HepG2 (cell line): ENCODE data around the gene BBLN. TPM values are rescaled to one million over a fixed set of nuclear protein-coding genes. Genes with fewer than 3 reads are reported as not detected.

Experiments used
- ATAC-seq: fragments of 200-7000 bp; cut with Tn5 transposase; 3 replicates; pipeline ENCODE4 v1.9.1; 2020; ENCODE audit warnings: mild to moderate bottlenecking, moderate library complexity
- BruUV-seq: library from RNA; stranded (reverse); fragments of 400-500 nt; replicated peaks from 2 replicates; lab custom pipeline; 2021; lab: Mats Ljungman, UMichigan
- CTCF ChIA-PET: fragments of 300-600 bp; formaldehyde crosslinking; extraction: SDS; loops from one replicate; lab custom pipeline; 2021; ENCODE audit warnings: low total read pairs, inconsistent platforms, low intra/inter-chr PET ratio; lab: Yijun Ruan, JAX
- POLR2A ChIA-PET: fragments of 350-600 bp; sonication (Branson Sonifier 250); formaldehyde crosslinking; loops from one replicate; lab custom pipeline; 2020; ENCODE audit warnings: antibody characterized with exemption, inconsistent platforms; lab: Yijun Ruan, JAX
- DNase-seq: peaks from one replicate; pipeline ENCODE4 v3.0.0-alpha.2; 2015; ENCODE audit warnings: low spot score
- FAIRE-seq: peaks from 3 replicates; lab custom pipeline; 2011; peaks lifted over from hg19 to GRCh38; lab: Jason Lieb, UNC
- H2AFZ ChIP-seq: one replicate; pipeline ENCODE4 v1.6.1; 2011; ENCODE audit warnings: low read length, inconsistent platforms
- H3K27ac ChIP-seq: fragments of 300-600 bp; 3 replicates; pipeline ENCODE4 v1.8.0; 2011; ENCODE audit warnings: mixed run types, mild to moderate bottlenecking, mixed read lengths, low read length, inconsistent platforms; ENCODE audit not compliant: insufficient read depth; ENCODE audit errors: extremely low read length
- H3K27me3 ChIP-seq, 2 experiments: fragments of 200-600 bp in 1 of 2; 2 replicates in 1 of 2; 3 replicates in 1 of 2; pipeline versions ENCODE4 v1.6.0 to v1.8.0; 2011; ENCODE audit warnings: low read length in 2 of 2, mild to moderate bottlenecking in 2 of 2, moderate library complexity in 2 of 2, inconsistent platforms in 1 of 2; ENCODE audit not compliant: insufficient read depth in 2 of 2, control insufficient read depth in 1 of 2
- H3K36me3 ChIP-seq, 2 experiments: fragments of 200-600 bp in 1 of 2; replicated peaks in 1 of 2; 2 replicates in 1 of 2; 3 replicates in 1 of 2; pipeline versions ENCODE4 v1.5.1 to v1.8.0; 2011; ENCODE audit warnings: low read length in 2 of 2, inconsistent platforms in 1 of 2; ENCODE audit not compliant: insufficient read depth in 2 of 2, control insufficient read depth in 1 of 2
- H3K4me1 ChIP-seq: 2 replicates; pipeline ENCODE4 v1.5.1; 2012; ENCODE audit warnings: low read length, inconsistent platforms; ENCODE audit not compliant: insufficient read depth
- H3K4me2 ChIP-seq: 2 replicates; pipeline ENCODE4 v1.6.0; 2011; ENCODE audit warnings: low read depth, low read length, inconsistent platforms
- H3K4me3 ChIP-seq, 3 experiments: fragments of 200-600 bp in 1 of 3; sonication (generic), shearing (Covaris generic) in 1 of 3; replicated peaks in 1 of 3; 2 replicates each; pipeline ENCODE4 v1.5.1; 2011 to 2016; ENCODE audit warnings: low read length in 3 of 3, inconsistent platforms in 2 of 3, low read depth in 2 of 3, mild to moderate bottlenecking in 2 of 3, control low read depth in 1 of 3, mixed read lengths in 1 of 3; ENCODE audit not compliant: insufficient read depth in 1 of 3
- H3K79me2 ChIP-seq: one replicate; pipeline ENCODE4 v1.6.1; 2011; ENCODE audit warnings: low read length, inconsistent platforms; ENCODE audit not compliant: insufficient read depth
- H3K9ac ChIP-seq: 2 replicates; pipeline ENCODE4 v1.6.0; 2011; ENCODE audit warnings: mild to moderate bottlenecking, low read depth, low read length, inconsistent platforms; ENCODE audit not compliant: insufficient read depth
- H3K9me3 ChIP-seq: 2 replicates; pipeline ENCODE4 v1.5.1; 2012; ENCODE audit warnings: mild to moderate bottlenecking, low read length
- H4K20me1 ChIP-seq: 2 replicates; pipeline ENCODE4 v1.6.0; 2011; ENCODE audit warnings: inconsistent platforms, mild to moderate bottlenecking, low read length, moderate library complexity; ENCODE audit not compliant: insufficient read depth
- CENPX ChIP-seq: sonication (generic); formaldehyde crosslinking; IDR thresholded peaks from 2 replicates; pipeline ENCODE4 v1.9.0; 2021; ENCODE audit warnings: mild to moderate bottlenecking, missing genetic modification reagents, moderate library complexity
- FOXA1 ChIP-seq, 2 experiments: fragments of 450-650 bp in 1 of 2; sonication (generic) in 1 of 2; formaldehyde crosslinking in 1 of 2; IDR thresholded peaks; 2 replicates each; pipeline versions ENCODE4 v1.4.0 to v1.6.1; 2016 to 2020; ENCODE audit warnings: missing genetic modification reagents in 1 of 2
- FOXA3 ChIP-seq: IDR thresholded peaks from 2 replicates; pipeline ENCODE4 v1.6.1; 2016; ENCODE audit warnings: missing genetic modification reagents, missing compliant biosample characterization
- HDAC1 ChIP-seq: sonication (generic); formaldehyde crosslinking; IDR thresholded peaks from 2 replicates; pipeline ENCODE4 v1.5.1; 2020; ENCODE audit warnings: mild to moderate bottlenecking, missing genetic modification reagents
- MED8 ChIP-seq: sonication (generic); formaldehyde crosslinking; IDR thresholded peaks from 2 replicates; pipeline ENCODE4 v1.8.1; 2023; ENCODE audit warnings: mild to moderate bottlenecking, missing genetic modification reagents; ENCODE audit not compliant: insufficient replicate concordance
- MEIS2 ChIP-seq: sonication (generic); formaldehyde crosslinking; IDR thresholded peaks from 2 replicates; pipeline ENCODE4 v1.9.0; 2021; ENCODE audit warnings: mild to moderate bottlenecking, missing genetic modification reagents
- NFKBIZ ChIP-seq: IDR thresholded peaks from 2 replicates; pipeline ENCODE4 v1.6.1; 2018; ENCODE audit warnings: missing genetic modification reagents, missing compliant biosample characterization
- PITX1 ChIP-seq: sonication (generic); formaldehyde crosslinking; IDR thresholded peaks from 2 replicates; pipeline ENCODE4 v1.5.1; 2020; ENCODE audit warnings: mild to moderate bottlenecking, missing genetic modification reagents
- TBP ChIP-seq: sonication (generic); formaldehyde crosslinking; IDR thresholded peaks from 2 replicates; pipeline ENCODE4 v1.5.0; 2020; ENCODE audit warnings: missing genetic modification reagents
- TRIM24 ChIP-seq: sonication (generic); formaldehyde crosslinking; IDR thresholded peaks from 2 replicates; pipeline ENCODE4 v1.8.0; 2022; ENCODE audit warnings: mild to moderate bottlenecking, missing genetic modification reagents
- ZBTB38 ChIP-seq: sonication (generic); formaldehyde crosslinking; IDR thresholded peaks from 2 replicates; pipeline ENCODE4 v1.5.1; 2020; ENCODE audit warnings: mild to moderate bottlenecking, missing genetic modification reagents
- ZNF292 ChIP-seq: sonication (generic); formaldehyde crosslinking; IDR thresholded peaks from 2 replicates; pipeline ENCODE4 v1.8.1; 2022; ENCODE audit warnings: mild to moderate bottlenecking, low read depth, missing genetic modification reagents, borderline replicate concordance
- ZNF557 ChIP-seq: sonication (generic); formaldehyde crosslinking; IDR thresholded peaks from 2 replicates; pipeline ENCODE4 v1.4.0; 2020; ENCODE audit warnings: missing genetic modification reagents
- WGBS: methylation state at CpG from one replicate; pipeline ENCODE4 v1.1.6; 2017; ENCODE audit warnings: low lambda C conversion rate; 5-methylcytosine and 5-hydroxymethylcytosine counted together
- in situ Hi-C: cut with HindIII; loops from 2 replicates; pipeline ENCODE4 v1.10.0; 2017; ENCODE audit warnings: low pct_unique_long_range_greater_than_20kb; ENCODE audit not compliant: extremely low pct_ligation_motif_present
- intact Hi-C: fragments of 100-400 bp; cut with micrococcal nuclease; formaldehyde crosslinking; loops from one replicate; pipeline ENCODE4 v1.10.0; 2022; ENCODE audit not compliant: unreplicated experiment
- polyA plus RNA-seq, 8 experiments: library from polyadenylated mRNA; depleted of rRNA in 3 of 8; stranded (reverse) in 7 of 8; unstranded in 1 of 8; fragments of >200 nt; fragmentation: Illumina TruSeq in 4 of 8; extraction: Trizol in 4 of 8; gene quantifications; 2 replicates each; pipeline versions ENCODE4 v1.2.1 to v1.2.3, GENCODE V29; 2011 to 2016; ENCODE audit warnings: low read depth in 4 of 8, missing spikeins in 1 of 8, mixed read lengths in 1 of 8; ENCODE audit not compliant: insufficient read depth in 1 of 8
- total RNA-seq, 5 experiments: library from RNA; depleted of rRNA; stranded (reverse); fragments of >200 nt; fragmentation: Illumina TruSeq; extraction: Trizol; gene quantifications; 2 replicates each; pipeline ENCODE4 v1.2.3, GENCODE V29; 2016; ENCODE audit warnings: low read depth in 1 of 5
- TF ChIP-seq, protein P1 (sequence below): sonication (generic); formaldehyde crosslinking; IDR thresholded peaks from 2 replicates; pipeline ENCODE4 v1.4.0; 2020; ENCODE audit warnings: missing genetic modification reagents, borderline replicate concordance
- TF ChIP-seq, protein P2 (sequence below): IDR thresholded peaks from 2 replicates; pipeline ENCODE4 v1.6.1; 2016; ENCODE audit warnings: mild to moderate bottlenecking
- TF ChIP-seq, protein P3 (sequence below): sonication (generic); formaldehyde crosslinking; IDR thresholded peaks from 2 replicates; pipeline ENCODE4 v1.8.1; 2022; ENCODE audit warnings: low read depth, mild to moderate bottlenecking, missing genetic modification reagents
- TF ChIP-seq, protein P4 (sequence below): sonication (generic); formaldehyde crosslinking; IDR thresholded peaks from 2 replicates; pipeline ENCODE4 v1.4.0; 2020; ENCODE audit warnings: missing genetic modification reagents

The BBLN gene
- total and polyA plus RNA-seq, 2 of the 13 experiments (the other 11 are each of a cell fraction or from before 2014, with no cell fraction given): 27.6 to 33.1 TPM

DNA sequence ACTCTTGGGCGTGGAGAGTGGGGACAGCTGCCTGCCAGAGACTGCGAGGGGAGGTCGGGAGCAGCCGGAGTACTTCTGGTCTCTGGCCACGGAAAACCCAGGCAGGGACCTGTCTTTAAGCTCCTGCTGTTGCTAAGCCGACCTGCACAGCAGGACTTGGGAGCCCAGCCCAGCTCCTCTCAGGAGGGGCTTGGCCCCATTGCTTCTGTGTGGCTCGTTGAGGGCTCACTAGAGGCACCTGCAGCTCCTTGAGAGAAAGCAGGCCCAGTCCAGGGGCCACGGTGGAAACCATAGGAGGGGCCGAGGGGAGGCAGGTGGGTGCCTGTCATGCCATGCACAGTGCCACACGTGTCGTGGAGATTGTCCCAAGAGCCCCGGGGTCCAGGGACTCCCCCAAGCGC is 14.1 kb upstream of the BBLN start:
- no peak overlapping the region for H3K4me3 ChIP-seq
- in situ Hi-C loops: no loop called here
- ATAC-seq: no peak
- no peak overlapping the region for H3K27ac ChIP-seq
- FAIRE-seq: no peak
- peaks cover 68% of the 10 kb centered on the region for H3K4me1 ChIP-seq
- no peak overlapping the region for H3K4me2 ChIP-seq
- H4K20me1 ChIP-seq: no peaks in the 10 kb centered on the region
- WGBS: 43% methylated on average over 6 of the region's 13 CpGs
- H3K27me3 ChIP-seq: peaks cover 3 to 26% of the 10 kb centered on the region in 2 experiments; a peak in 4 of 5 replicates
- no peaks in the 10 kb centered on the region for H3K36me3 ChIP-seq
- DNase-seq: no peak
- H3K79me2 ChIP-seq: no peaks in the 10 kb centered on the region
- intact Hi-C loops: no loop called here
- BruUV-seq: no TSS peak
- H3K9ac ChIP-seq: no peak overlapping the region
- POLR2A ChIA-PET: interaction anchor here (3.1 kb wide), 1 partner anchor 14 kb away, joined by 16 read pairs; the partner anchor contains the start of gene BBLN
- H2AFZ ChIP-seq: no peak overlapping the region
- CTCF ChIA-PET: no interaction called here
- H3K9me3 ChIP-seq: no peaks in the 10 kb centered on the region
- TF ChIP-seq FOXA3 (CRISPR knock-in tag) (no peak), CENPX (CRISPR knock-in tag) (no peak), HDAC1 (no peak), MEIS2 (CRISPR knock-in tag) (no peak), PITX1 (CRISPR knock-in tag) (no peak), ZNF557 (CRISPR knock-in tag) (no peak), ZBTB38 (no peak), FOXA1 (IDR thresholded peaks at IDR 0.05) (no peak), FOXA1 (CRISPR knock-in tag; IDR thresholded peaks at IDR 0.05) (no peak), ZNF292 (CRISPR knock-in tag) (no peak), TBP (CRISPR knock-in tag) (no peak), NFKBIZ (CRISPR knock-in tag) (no peak), TRIM24 (CRISPR knock-in tag) (no peak), MED8 (CRISPR knock-in tag) (no peak)
- TF ChIP-seq, protein P1, sequence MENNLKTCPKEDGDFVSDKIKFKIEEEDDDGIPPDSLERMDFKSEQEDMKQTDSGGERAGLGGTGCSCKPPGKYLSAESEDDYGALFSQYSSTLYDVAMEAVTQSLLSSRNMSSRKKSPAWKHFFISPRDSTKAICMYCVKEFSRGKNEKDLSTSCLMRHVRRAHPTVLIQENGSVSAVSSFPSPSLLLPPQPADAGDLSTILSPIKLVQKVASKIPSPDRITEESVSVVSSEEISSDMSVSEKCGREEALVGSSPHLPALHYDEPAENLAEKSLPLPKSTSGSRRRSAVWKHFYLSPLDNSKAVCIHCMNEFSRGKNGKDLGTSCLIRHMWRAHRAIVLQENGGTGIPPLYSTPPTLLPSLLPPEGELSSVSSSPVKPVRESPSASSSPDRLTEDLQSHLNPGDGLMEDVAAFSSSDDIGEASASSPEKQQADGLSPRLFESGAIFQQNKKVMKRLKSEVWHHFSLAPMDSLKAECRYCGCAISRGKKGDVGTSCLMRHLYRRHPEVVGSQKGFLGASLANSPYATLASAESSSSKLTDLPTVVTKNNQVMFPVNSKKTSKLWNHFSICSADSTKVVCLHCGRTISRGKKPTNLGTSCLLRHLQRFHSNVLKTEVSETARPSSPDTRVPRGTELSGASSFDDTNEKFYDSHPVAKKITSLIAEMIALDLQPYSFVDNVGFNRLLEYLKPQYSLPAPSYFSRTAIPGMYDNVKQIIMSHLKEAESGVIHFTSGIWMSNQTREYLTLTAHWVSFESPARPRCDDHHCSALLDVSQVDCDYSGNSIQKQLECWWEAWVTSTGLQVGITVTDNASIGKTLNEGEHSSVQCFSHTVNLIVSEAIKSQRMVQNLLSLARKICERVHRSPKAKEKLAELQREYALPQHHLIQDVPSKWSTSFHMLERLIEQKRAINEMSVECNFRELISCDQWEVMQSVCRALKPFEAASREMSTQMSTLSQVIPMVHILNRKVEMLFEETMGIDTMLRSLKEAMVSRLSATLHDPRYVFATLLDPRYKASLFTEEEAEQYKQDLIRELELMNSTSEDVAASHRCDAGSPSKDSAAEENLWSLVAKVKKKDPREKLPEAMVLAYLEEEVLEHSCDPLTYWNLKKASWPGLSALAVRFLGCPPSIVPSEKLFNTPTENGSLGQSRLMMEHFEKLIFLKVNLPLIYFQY: no peak
- TF ChIP-seq, protein P2, sequence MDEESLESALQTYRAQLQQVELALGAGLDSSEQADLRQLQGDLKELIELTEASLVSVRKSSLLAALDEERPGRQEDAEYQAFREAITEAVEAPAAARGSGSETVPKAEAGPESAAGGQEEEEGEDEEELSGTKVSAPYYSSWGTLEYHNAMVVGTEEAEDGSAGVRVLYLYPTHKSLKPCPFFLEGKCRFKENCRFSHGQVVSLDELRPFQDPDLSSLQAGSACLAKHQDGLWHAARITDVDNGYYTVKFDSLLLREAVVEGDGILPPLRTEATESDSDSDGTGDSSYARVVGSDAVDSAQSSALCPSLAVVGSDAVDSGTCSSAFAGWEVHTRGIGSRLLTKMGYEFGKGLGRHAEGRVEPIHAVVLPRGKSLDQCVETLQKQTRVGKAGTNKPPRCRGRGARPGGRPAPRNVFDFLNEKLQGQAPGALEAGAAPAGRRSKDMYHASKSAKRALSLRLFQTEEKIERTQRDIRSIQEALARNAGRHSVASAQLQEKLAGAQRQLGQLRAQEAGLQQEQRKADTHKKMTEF (CRISPR knock-in tag): no peak
- TF ChIP-seq, protein P3, sequence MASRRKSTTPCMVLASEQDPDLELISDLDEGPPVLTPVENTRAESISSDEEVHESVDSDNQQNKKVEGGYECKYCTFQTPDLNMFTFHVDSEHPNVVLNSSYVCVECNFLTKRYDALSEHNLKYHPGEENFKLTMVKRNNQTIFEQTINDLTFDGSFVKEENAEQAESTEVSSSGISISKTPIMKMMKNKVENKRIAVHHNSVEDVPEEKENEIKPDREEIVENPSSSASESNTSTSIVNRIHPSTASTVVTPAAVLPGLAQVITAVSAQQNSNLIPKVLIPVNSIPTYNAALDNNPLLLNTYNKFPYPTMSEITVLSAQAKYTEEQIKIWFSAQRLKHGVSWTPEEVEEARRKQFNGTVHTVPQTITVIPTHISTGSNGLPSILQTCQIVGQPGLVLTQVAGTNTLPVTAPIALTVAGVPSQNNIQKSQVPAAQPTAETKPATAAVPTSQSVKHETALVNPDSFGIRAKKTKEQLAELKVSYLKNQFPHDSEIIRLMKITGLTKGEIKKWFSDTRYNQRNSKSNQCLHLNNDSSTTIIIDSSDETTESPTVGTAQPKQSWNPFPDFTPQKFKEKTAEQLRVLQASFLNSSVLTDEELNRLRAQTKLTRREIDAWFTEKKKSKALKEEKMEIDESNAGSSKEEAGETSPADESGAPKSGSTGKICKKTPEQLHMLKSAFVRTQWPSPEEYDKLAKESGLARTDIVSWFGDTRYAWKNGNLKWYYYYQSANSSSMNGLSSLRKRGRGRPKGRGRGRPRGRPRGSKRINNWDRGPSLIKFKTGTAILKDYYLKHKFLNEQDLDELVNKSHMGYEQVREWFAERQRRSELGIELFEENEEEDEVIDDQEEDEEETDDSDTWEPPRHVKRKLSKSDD (CRISPR knock-in tag): no peak
- TF ChIP-seq, protein P4, sequence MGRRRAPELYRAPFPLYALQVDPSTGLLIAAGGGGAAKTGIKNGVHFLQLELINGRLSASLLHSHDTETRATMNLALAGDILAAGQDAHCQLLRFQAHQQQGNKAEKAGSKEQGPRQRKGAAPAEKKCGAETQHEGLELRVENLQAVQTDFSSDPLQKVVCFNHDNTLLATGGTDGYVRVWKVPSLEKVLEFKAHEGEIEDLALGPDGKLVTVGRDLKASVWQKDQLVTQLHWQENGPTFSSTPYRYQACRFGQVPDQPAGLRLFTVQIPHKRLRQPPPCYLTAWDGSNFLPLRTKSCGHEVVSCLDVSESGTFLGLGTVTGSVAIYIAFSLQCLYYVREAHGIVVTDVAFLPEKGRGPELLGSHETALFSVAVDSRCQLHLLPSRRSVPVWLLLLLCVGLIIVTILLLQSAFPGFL (CRISPR knock-in tag): no peak
